ENCODE results near the gene ELOB. TPM values are rescaled to one million over a fixed set of nuclear protein-coding genes. Genes with fewer than 3 reads are reported as not detected.
A peak's percentile ranks its signal among the peaks of the same experiment; 100 is the strongest.

The ELOB gene
- total and polyA plus RNA-seq, 2 of the 13 experiments (the other 11 are each of a cell fraction or from before 2014, with no cell fraction given), result 208 to 225 TPM

- BruUV-seq (replicated peaks), result no TSS peak
- CTCF ChIA-PET (ENCODE audit: low intra/inter-chr PET ratio, low total read pairs), result no interaction called here
Observed at GRCh38 chr16:2745116-2745890, 31.8 kb downstream of the ELOB start.

GRCh38 chr16:2744711-2745110, 32.4 kb downstream of the ELOB start:
- H3K36me3 ChIP-seq (replicated peaks in 1 of 2; ENCODE audit: control insufficient read depth in 1 of 2, insufficient read depth in 2 of 2, low read length in 2 of 2), result peaks cover 2 to 4% of the 10 kb centered on the region in 2 experiments; a peak in 2 of 5 replicates
- POLR2A ChIA-PET, result no interaction called here
- DNase-seq (ENCODE audit: low spot score) (no peak), FAIRE-seq (no peak), ATAC-seq (no peak)
- H2AFZ ChIP-seq (ENCODE audit: low read length), result no peak overlapping the region
- intact Hi-C loops (cut with micrococcal nuclease; ENCODE audit: unreplicated experiment), result no loop called here
- no peaks in the 10 kb centered on the region for H3K79me2 ChIP-seq (ENCODE audit: insufficient read depth, low read length)
- CTCF ChIA-PET (ENCODE audit: low intra/inter-chr PET ratio, low total read pairs), result no interaction called here
- H3K27me3 ChIP-seq (ENCODE audit: control insufficient read depth in 1 of 2, insufficient read depth in 2 of 2, low read length in 2 of 2), result no peaks in the 10 kb centered on the region
- TF ChIP-seq SMAD3 (CRISPR knock-in tag; IDR thresholded peaks at IDR 0.05) (no peak), ARHGAP35 (CRISPR knock-in tag; IDR thresholded peaks at IDR 0.05; ENCODE audit: borderline replicate concordance) (no peak), ZNF691 (CRISPR knock-in tag; IDR thresholded peaks at IDR 0.05; ENCODE audit: borderline replicate concordance, low read depth) (no peak), CREBL2 (CRISPR knock-in tag; IDR thresholded peaks at IDR 0.05; ENCODE audit: borderline replicate concordance) (no peak)
- H3K4me3 ChIP-seq (replicated peaks in 1 of 3; ENCODE audit: insufficient read depth in 1 of 3, low read depth in 2 of 3, low read length in 3 of 3), result no peak overlapping the region
- H3K9me3 ChIP-seq (ENCODE audit: low read length), result no peaks in the 10 kb centered on the region
- H3K9ac ChIP-seq (ENCODE audit: insufficient read depth, low read depth, low read length), result no peak overlapping the region
- BruUV-seq (replicated peaks), result no TSS peak
- no peak overlapping the region for H3K27ac ChIP-seq (ENCODE audit: extremely low read length, insufficient read depth, low read length)
- in situ Hi-C loops (cut with HindIII; ENCODE audit: extremely low pct_ligation_motif_present, low pct_unique_long_range_greater_than_20kb), result no loop called here
- H3K4me2 ChIP-seq (ENCODE audit: low read depth, low read length), result no peak overlapping the region
- H3K4me1 ChIP-seq (ENCODE audit: insufficient read depth, low read length), result peaks cover 11% of the 10 kb centered on the region
- no peaks in the 10 kb centered on the region for H4K20me1 ChIP-seq (ENCODE audit: insufficient read depth, low read length)
- 82% methylated on average over 4 of the region's 6 CpGs for WGBS (ENCODE audit: low lambda C conversion rate)

More at GRCh38 chr16:2745116-2745890, 31.8 kb downstream of the ELOB start:
- no peak; the same call in 2 of the 3 replicates for ATAC-seq
- POLR2A ChIA-PET, result no interaction called here
- Histone ChIP-seq H3K27ac (ENCODE audit: extremely low read length, insufficient read depth, low read length) (no peak overlapping the region), H2AFZ (ENCODE audit: low read length) (no peak overlapping the region), H3K27me3 (ENCODE audit: control insufficient read depth in 1 of 2, insufficient read depth in 2 of 2, low read length in 2 of 2) (no peaks in the 10 kb centered on the region), H3K79me2 (ENCODE audit: insufficient read depth, low read length) (peaks cover 3% of the 10 kb centered on the region), H3K4me3 (replicated peaks in 1 of 3; ENCODE audit: insufficient read depth in 1 of 3, low read depth in 2 of 3, low read length in 3 of 3) (no peak overlapping the region), H3K4me2 (ENCODE audit: low read depth, low read length) (no peak overlapping the region), H3K9me3 (ENCODE audit: low read length) (no peaks in the 10 kb centered on the region), H3K9ac (ENCODE audit: insufficient read depth, low read depth, low read length) (no peak overlapping the region), H4K20me1 (ENCODE audit: insufficient read depth, low read length) (no peaks in the 10 kb centered on the region), H3K36me3 (replicated peaks in 1 of 2; ENCODE audit: control insufficient read depth in 1 of 2, insufficient read depth in 2 of 2, low read length in 2 of 2) (peaks cover 2 to 4% of the 10 kb centered on the region in 2 experiments; a peak in 2 of 5 replicates), H3K4me1 (ENCODE audit: insufficient read depth, low read length) (peaks cover 6% of the 10 kb centered on the region)
- FAIRE-seq, result no peak
- 81% methylated on average over 9 of the region's 15 CpGs for WGBS (ENCODE audit: low lambda C conversion rate)
- TF ChIP-seq TBL1XR1 (IDR thresholded peaks at IDR 0.05; ENCODE audit: borderline replicate concordance, low read length, partially characterized antibody) (no peak), KDM1A (CRISPR knock-in tag; IDR thresholded peaks at IDR 0.05) (no peak), AGO2 (optimal IDR thresholded peaks at IDR 0.05; ENCODE audit: low read depth, low read length) (peak; percentile 64), ZFP90 (CRISPR knock-in tag; IDR thresholded peaks at IDR 0.05; ENCODE audit: borderline replicate concordance) (no peak), POLR2A (IDR thresholded peaks at IDR 0.05; ENCODE audit: insufficient read depth in 1 of 2, low read depth in 2 of 2, low read length in 2 of 2) (peak in 1 of 2 experiments; percentile 21; a peak in 1 of 4 replicates)
- intact Hi-C loops (cut with micrococcal nuclease; ENCODE audit: unreplicated experiment), result no loop called here
- DNase-seq (ENCODE audit: low spot score), result no peak
- in situ Hi-C loops (cut with HindIII; ENCODE audit: extremely low pct_ligation_motif_present, low pct_unique_long_range_greater_than_20kb), result no loop called here

Data from HepG2 (cell line).